ENCODE results near the gene SSB.

SSB gene

GRCh38 chr2:169775354-169775753 lies 23.3 kb upstream of the SSB start:
- DNase-seq (ENCODE audit: low read depth in 1 of 2, low spot score in 1 of 2) = no peak
- Histone ChIP-seq H3K27me3 (ENCODE audit: insufficient read depth, poor library complexity, severe bottlenecking) (no peaks in the 10 kb centered on the region), H3K4me3 (replicated peaks; ENCODE audit: insufficient read depth, low read length) (no peak overlapping the region), H3K27ac (replicated peaks) (no peak overlapping the region)
- TF ChIP-seq CTCF (IDR thresholded peaks at IDR 0.05; ENCODE audit: insufficient read depth, low read length) = no peak
- no peak for TF ChIP-seq SPI1 (IDR thresholded peaks at IDR 0.05; ENCODE audit: borderline replicate concordance, low read depth)
- no peak for TF ChIP-seq GABPA (IDR thresholded peaks at IDR 0.05; ENCODE audit: low read depth)
- TF ChIP-seq REST (IDR thresholded peaks at IDR 0.05; ENCODE audit: insufficient replicate concordance, low read depth) = no peak
- no peak for TF ChIP-seq POLR2AphosphoS5 (IDR thresholded peaks at IDR 0.05; ENCODE audit: low read depth)

- no peak overlapping the region for H3K27ac ChIP-seq (replicated peaks)
- no peaks in the 10 kb centered on the region for H3K27me3 ChIP-seq (ENCODE audit: insufficient read depth, poor library complexity, severe bottlenecking)
- no peak for TF ChIP-seq POLR2AphosphoS5 (IDR thresholded peaks at IDR 0.05; ENCODE audit: low read depth)
- no peak for TF ChIP-seq GABPA (IDR thresholded peaks at IDR 0.05; ENCODE audit: low read depth)
- TF ChIP-seq REST (IDR thresholded peaks at IDR 0.05; ENCODE audit: insufficient replicate concordance, low read depth) = no peak
- no peak for TF ChIP-seq SPI1 (IDR thresholded peaks at IDR 0.05; ENCODE audit: borderline replicate concordance, low read depth)
- TF ChIP-seq CTCF (IDR thresholded peaks at IDR 0.05; ENCODE audit: insufficient read depth, low read length) = no peak
- DNase-seq (ENCODE audit: low read depth in 1 of 2, low spot score in 1 of 2) = no peak
- H3K4me3 ChIP-seq (replicated peaks; ENCODE audit: insufficient read depth, low read length) = no peak overlapping the region
These were observed 22.9 kb upstream of the SSB start for GRCh38 chr2:169775765-169776164.

- TF ChIP-seq GABPA (IDR thresholded peaks at IDR 0.05; ENCODE audit: low read depth) (no peak), CTCF (IDR thresholded peaks at IDR 0.05; ENCODE audit: insufficient read depth, low read length) (no peak), SPI1 (IDR thresholded peaks at IDR 0.05; ENCODE audit: borderline replicate concordance, low read depth) (no peak), POLR2AphosphoS5 (IDR thresholded peaks at IDR 0.05; ENCODE audit: low read depth) (no peak), REST (IDR thresholded peaks at IDR 0.05; ENCODE audit: insufficient replicate concordance, low read depth) (no peak)
- Histone ChIP-seq H3K27ac (replicated peaks) (no peak overlapping the region), H3K27me3 (ENCODE audit: insufficient read depth, poor library complexity, severe bottlenecking) (no peaks in the 10 kb centered on the region), H3K4me3 (replicated peaks; ENCODE audit: insufficient read depth, low read length) (no peak overlapping the region)
- no peak for DNase-seq (ENCODE audit: low read depth in 1 of 2, low spot score in 1 of 2)
These were observed 22.4 kb upstream of the SSB start for GRCh38 chr2:169776252-169776761.

All from HL-60 (cell line).